ENCODE data around the gene BPI.
"Not testable (repeated sequence)": the region's sequence is repeated elsewhere in the genome, so short reads cannot be mapped to it uniquely, and the experiment has no call there.

The BPI gene

DNA sequence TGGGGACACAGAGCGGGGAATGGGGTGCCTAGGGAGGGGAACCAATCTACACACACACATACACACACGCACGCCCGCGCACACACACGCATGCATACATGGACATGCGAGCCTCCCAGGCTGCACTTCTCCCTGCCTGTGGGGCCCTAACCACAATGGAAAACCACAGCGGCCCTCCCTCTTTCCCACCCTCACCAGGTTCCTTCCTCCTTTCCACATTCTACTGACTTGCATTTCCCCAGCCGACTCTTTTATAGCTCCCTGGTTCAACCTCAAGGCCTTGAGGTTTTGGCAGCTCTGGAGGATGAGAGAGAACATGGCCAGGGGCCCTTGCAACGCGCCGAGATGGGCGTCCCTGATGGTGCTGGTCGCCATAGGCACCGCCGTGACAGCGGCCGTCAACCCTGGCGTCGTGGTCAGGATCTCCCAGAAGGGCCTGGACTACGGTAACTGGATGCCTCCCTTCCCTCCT is at the start of gene BPI:
TSS of gene BPI (plus strand) at position 249 of the 472 bp plus-strand sequence. CDS start at position 317, 68 bp downstream.
- peak; percentile 17 for DNase-seq

DNA sequence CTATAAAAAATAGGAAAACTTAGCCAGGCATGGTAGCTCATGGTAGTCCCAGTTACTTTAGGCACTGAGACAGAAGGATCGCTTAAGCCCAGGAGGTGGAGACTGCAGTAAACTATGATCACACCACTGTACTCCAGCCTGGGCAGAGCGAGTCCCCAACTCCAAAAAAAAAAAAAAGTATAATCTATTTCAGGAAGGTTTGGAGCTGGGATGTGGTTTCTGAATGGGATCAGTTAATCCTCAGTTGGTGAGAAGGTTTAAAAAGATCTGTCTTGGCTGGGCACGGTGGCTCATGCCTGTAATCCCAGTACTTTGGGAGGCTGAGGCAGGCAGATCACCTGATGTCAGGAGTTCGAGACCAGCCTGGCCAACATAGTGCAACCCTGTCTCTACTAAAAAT is 49.3 kb upstream of the BPI start:
- DNase-seq: not testable (repeated sequence)

DNA sequence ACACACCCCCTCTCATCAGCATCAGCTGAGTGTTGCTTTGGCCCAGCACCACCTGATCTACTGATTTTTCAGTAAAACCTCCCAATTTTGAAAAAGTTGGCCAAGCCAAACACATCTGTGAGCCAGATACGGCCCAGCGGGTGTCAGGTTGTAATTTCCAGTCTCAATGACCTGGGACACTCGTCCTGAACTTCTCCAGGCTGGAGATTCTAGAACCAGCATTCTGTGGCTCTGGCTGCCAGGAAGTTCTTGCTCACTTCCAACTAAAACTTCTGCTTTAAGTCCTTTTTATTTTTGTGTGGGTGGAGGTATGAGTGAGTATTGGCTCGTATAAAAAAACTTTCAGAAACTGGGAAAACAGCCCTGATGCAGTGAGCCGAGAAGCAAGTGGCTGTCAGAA is 48.6 kb upstream of the BPI start:
- DNase-seq: no peak

DNA sequence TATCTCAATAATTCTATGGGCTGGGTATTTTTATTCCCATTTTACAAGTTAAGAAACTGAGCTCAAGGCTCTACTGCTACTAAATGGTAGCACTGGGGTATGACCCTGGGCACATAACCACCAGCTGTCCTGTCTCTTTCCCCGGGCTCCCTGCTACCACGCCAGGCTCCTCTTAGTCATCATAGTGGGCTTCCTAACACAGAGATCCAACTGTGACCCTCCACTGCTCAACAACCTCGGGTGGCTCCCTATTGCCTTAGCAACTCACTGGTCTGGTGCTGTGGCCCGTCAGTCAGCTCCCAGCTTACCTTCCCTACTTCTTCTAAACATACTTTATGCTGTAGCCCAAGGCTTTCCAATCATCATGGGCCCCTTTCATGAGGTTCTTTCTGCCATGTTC is 47.9 kb upstream of the BPI start:
- no peak for DNase-seq

DNA sequence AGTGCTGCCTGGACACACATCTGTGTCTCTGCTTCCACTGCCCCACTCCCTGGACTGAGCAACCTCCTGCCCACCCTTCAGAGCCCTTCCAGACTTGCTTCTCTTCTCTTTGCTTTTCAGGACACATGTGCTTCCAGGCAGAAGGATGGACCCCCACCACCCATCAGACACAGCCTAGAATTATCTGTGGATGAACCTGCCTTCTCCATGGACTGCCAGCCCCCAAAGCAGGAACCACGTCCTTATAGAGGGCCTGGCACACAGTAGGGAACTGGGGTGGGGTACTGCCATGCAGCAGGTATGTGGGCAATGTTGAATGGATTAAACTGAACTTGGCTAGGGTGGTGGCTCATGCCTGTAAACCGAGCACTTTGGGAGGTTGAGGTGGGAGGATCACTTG is 47.0 kb upstream of the BPI start:
- DNase-seq: no peak

DNA sequence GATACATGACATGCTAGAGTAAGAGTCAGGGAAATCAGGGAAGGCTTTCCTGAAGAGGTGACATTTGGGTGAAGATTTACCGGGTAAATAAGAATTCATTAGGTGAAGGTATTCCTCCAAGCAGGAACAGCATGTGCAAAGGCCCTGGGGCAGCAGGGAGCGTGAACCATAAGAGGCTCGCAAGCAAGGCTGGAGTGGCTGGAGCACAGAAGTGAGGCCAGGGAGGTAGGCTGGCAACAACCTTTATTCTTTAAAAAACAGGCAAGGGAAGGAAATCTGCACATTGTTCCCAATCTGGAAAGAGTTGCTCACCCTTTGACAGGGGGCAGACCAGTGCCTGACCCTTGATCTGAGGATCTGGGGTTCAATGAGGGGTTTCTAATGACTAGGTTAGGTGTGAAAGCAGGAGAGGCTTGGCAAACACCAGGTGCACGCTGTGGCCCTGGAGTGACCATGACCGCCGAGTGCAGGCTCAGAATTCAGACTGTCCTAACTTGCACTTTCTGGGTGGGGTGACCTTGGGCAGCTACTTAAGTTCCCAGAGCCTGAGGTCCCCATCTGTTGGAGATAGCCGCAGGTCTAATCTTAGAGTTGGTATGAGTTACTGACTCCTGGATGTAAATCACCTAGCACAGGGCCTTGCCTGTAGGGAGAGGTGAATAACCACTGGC is 45.3 kb upstream of the BPI start:
- no peak for DNase-seq

DNA sequence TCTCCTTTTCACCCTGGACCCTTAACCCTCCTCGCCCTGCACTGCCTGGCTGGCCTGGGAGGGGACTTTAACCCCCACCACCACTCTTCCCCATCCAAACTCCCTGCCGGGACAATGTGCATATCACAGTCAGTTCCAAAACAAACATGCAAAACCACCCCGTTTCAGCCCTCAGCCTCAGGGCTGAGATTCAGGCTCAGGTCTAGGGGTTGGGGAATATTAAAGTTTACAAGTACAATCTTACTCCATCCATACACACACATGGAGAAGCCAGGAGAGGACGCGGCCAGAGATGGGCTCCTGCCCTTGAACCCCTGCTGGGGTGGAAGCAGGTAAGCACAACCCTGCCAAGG is 44.0 kb upstream of the BPI start:
- no peak for DNase-seq

DNA sequence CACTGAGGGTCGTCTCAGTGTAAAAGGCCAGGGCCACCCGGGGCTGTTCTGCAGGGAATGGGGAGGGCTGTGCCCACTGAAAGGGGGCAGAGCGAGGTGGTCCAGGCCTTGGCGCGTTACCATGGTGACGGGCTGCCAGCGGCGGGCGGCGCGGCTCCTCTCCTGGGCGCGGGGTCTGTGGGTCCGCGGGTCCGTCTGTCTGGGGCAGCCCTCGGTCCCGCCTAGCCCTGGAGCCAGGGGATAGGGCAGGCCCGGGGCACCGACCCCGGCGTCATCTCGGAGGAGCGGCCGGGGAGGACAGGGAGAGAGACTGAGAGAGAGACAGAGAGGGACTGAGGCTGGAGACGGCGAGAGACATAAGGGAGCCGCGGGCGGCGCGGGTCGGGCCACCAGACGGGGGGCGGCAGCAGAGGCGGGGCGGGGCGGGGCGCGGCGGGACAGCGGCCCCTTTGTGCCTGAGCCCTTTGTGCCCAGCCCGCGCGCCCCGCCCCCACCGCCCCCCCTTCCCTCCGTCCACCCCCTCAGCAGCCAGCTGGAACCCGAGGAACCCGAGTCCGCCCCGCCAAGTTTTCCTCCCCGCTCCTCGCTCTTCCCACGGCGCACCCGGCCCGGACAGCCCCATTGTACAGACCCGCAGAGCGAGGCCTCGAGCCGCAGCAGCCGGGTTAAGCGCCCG is 43.4 kb upstream of the BPI start, which contains the start of gene KIAA1755:
TSS of gene KIAA1755 (minus strand) at position 358 of the 676 bp plus-strand sequence. CDS start at position 123, 235 bp downstream.
- no peak for DNase-seq

DNA sequence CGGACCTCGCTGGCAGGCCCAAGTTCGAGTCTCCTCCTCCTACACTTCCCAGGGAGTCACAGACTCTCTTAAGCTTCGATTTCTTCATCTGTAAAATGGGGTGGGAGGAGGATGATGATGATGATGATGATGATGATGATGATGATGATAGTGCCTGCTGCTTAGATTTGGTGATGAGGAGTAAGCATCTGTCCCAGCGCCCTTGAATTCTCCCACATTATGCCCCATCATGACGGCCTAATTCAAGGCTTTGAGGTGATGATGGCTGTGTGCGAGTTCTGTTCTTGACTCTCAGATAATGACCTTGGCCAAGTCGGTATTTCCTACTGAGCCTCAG is 42.9 kb upstream of the BPI start:
- no peak for DNase-seq

DNA sequence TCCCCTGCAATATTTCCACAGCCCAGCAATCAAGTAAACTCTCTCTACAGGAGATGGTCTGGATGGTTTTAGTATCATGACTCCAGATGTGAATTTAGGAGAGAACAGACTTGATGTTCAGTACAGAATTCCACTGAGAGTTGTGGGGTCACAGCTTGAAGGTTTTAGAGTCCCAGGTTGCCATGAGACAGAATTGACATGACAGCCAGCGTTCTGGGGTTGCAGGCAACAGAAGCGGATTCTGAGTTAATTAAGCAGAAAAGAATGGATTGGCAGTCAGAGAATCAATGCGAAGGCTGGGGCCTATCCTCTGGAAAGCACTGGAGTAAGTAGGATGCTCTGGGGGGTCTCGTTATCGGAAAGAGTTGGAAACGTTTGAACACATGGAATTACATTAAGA is 41.0 kb upstream of the BPI start:
- no peak for DNase-seq

DNA sequence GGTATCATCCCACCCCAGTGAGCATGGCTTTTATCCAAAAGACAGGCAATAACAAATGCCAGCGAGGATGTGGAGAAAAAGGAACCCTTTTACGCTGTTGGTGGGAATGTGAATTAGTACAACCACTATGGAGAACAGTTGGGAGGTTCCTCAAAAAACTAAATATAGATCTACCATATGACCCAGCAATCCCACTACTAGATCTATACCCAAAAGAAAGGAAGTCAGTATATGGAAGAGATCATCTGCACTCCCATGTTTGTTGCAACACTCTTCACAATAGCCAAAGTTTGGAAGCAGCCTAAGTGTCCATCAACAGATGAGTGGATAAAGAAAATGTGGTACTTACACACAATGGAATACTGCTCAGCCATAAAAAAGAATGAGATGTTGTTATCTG is 37.5 kb upstream of the BPI start:
- no peak for DNase-seq

DNA sequence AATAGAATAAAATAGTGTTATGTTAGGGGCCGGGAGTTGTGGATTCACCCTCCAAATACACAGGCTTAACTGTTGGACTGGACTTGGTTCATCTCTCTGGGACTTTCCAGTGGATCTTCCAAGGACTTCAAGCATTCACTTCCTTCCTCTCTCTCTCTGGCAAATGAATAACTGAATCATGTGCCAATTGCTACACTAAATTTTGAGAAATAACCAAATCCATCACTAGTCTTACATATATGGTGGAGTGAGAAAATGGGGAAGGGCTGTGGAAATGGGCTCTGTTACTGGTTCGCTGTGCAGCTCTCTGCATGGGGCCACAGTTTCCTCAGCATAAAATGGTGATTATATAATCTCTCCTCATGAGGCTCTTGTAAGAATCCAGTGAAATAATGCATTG is 36.7 kb upstream of the BPI start:
- DNase-seq: no peak

DNA sequence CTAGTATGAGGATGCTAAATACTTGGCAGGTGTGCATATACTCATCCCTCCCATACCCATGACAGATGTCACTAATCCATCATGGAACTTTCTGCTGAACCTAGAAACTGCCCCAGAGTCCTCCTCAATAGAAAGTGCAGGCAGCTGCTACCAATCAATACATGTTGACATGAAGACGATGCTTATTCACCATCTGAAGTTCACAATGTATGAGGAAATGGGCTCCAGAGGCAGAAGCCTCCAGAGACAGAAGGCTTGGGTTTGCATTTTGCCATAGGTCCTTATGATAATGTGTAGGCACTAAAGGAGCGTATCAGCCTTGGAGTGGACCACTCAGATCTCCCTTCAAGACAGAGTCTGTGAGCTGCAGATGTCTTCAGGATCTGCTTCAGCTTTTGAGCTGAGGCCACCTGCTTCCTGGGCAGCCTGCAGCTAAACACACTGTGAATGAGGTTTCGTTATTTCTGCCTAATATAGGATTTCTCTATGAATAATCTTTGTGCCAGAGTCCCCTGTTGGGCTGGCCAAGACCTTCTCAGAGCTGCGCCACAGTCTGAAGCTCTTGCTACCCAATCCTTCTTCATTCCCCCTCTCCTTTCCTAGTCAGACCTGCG is 35.9 kb upstream of the BPI start:
- DNase-seq: no peak

DNA sequence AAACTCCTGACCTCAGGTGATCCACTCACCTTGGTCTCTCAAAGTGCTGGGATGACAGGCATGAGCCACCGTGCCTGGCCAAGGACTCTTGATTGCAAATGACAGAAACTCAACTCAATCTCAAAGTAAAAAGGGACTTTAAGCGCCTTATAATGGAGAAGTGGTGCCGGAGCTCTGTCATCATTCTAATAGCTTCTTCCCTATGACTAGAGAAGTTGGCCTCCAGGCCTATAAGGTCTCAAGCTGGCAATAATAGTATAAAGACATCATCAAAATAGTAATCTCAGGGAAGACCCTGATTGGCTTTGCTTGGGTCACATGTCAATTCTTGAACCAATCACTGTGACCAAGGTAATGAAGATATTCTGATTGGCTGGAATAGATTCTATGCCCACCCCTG is 34.9 kb upstream of the BPI start:
- no peak for DNase-seq

DNA sequence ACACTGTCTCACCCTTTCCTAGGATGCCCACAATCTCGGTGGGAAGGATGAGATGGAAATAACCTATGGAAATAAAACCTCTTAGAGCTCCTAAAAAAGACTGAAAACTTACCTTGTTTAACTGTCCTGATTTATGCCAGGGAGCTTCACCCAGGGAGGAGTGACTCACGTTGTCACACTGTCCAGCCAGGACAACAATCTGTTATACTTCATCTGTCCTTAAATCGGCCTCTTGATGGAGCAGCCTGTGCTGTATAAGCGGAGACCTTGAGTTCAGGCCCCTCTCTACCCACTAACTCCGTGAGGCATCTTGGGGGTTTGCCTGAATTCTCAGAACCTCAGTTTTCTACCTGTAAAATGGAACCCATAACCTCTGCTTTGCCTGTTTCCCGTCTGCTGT is 34.2 kb upstream of the BPI start:
- no peak for DNase-seq

DNA sequence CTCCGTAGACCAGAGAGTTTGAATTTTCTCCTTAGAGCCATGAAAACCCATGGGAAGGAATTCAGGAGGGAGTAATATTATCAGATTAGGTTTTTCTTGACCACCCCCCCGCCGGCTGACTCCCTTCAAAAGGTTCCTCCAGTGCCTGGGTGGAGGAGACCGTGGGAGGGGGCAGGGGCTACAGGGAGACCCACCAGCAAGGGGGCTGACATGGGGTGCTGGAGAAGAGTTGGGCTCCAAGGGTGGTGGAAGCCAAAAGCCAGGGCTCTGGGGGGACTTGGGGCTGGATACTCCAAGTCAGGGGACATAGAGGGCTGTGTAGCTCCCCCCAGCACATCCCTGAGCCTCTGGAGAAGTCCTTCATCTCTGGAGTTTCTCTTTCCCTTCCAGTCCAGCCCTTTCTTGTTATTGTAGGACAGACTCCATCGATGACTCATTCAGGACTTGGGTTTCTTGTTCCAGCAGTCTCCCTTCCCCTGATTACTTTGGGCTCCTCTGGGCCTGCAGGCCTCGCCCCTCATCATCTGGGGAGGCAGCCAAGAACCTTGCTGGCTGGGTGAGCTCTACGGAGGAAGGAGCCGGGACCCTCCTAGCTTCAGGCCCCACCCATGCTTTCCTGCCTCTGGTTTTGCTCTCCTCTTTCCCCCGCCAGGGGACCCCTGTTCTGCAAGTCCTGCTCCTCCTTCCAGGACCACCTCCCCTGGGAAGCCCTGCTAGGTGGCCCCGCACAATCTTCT is 32.9 kb upstream of the BPI start:
- DNase-seq: no peak

DNA sequence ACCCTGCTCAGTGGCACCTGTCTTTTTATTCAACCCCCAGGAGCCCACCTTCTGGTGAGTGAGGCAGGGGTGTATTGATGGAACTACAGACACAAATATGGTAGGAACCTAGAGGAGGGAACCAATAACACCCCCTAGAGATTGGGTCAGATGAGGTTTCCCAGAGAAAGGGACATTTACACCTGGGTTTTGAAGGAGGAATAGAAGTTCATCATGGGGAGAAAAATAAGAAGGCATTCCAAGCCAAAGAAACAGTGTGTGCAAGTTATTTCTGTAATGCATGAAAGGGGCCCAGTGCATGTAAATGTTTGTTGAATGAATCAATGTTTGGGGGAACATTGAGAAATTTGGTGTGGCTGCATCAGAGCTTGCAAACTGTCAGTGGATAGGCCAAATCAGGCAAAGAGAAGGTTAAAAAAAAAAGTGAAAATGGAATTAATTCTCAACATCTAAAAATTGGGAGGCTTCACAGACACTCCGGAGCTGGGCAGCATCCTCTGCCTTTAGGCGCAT is 32.3 kb upstream of the BPI start:
- DNase-seq: no peak

DNA sequence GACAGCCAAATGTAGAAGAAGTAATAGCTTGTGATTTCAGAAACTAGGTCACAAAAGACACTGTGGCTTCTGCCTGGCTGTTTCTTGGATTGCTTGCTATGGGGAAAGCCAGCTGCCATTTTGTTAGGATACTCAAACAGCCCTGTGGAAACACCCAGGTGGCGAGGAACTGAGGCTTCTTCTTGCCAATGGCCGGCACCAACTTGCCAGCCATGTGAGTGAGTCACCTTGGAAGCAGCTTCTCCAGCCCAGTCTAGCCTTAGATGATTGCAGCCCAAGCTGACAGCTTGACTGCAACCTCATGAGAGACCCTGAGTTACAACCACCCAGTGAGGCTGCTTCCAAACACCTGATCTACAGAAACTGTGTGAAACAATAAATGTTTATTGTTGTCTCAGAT is 31.6 kb upstream of the BPI start:
- no peak for DNase-seq

DNA sequence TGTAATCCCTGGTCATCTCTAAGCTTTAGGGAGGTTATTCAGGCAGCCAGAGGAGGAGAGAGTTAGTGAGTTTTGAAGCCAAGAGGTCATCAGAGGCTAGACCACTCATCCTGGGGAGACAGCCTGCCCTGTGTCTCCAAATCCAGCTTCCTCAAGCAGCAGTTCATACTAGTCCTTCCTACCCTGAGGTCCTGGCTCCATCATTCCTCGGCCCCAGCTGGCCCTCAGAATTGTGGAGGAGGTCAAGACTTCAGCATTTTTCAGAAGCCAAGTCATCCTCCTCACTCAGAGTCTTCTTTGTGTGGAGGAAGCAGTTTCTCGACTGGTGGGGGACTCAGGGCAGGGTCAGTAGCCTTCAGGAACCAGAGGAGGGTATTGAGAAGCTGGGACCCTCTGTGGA is 31.0 kb upstream of the BPI start:
- DNase-seq: no peak

DNA sequence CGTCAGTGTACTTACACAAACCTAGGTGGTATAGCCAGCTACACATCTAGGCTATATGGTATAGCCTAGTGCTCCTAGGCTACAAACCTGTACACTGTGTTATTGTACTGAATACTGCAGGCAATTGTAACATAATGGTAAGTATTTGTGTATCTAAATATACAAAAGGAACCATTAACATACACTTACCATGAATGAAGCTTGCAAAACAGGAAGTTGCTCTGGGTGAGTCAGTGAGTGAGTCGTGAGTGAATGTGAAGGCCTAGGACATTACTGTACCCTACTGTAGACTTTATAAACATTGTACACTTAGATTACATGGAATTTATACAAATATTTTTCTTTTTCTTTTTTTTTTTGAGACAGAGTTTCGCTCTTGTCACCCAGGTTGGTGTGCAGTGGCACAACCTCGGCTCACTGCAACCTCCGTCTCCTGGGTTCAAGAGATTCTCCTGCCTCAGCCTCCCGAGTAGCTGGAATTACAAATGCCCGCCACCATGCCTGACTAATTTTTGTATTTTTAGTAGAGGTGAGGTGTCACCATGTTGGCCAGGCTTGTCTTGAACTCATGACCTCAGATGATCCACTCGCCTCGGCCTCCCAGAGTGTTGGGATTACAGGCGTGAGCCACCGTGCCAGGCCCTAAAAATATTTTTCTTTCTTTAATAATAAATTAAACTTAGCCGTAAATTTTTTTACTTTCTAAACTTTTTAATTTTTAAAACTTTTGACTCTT is 28.0 kb upstream of the BPI start:
- no peak for DNase-seq

DNA sequence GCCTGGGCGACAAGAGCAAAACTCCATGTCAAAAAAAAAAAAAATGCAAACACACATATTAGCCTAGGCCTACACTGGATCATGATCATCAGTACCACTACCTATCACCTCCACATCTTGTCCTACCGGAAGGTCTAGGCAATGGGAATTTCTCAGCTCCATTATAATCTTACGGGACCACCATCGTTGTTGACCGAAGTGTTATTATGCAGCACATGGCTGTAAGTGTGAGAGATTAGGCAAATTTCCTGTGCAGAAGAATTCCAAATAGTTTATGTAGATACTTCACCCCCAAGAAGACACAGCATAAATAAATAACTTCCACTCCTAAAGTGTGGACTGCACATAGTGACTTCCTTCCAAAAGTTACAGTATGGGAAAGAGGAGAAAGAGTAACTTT is 26.7 kb upstream of the BPI start:
- no peak for DNase-seq

DNA sequence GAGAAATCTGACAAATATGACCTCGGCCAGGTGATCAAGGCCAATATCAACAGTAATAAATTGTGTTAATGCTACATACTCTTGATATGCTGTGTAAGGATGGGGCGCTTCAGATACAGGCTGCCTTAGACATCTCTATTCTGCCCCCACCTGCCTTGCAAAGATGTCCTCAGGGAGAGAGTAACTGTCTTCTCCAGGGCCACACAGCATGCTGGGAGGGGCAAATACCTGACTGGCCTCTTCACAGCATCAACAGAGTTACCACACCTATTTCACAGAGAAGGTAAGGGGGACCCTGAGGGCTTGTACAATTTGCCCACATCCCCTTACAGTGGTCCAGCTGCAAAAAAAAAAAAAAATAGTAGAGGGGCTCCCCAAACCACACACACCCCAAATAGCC is 26.3 kb upstream of the BPI start:
- DNase-seq: no peak

DNA sequence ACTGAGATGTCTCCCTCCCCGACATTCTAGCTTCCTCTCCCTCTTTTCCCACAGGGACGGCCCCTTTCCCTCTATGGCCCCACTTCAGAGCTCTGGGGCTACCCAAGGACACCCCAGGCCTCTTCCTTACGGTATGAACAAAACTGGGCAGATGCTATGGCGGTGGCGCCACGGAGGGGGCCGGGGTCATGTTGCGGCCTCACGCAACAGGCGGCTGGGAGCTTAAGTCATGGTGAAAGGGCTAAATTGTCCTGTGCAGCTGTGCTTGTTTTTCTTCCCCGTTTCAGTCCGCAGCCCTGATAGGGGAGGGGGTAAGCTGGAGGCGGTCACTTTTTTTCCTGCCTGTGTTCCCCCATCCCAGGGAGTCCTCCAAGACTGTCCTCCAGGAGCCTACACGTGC is 25.8 kb upstream of the BPI start:
- no peak for DNase-seq

Measured in RPMI8226 (cell line).